HG03064 (cell line): Measurements from ENCODE around the gene RABGGTA.

Experiments
- ATAC-seq: cut with Tn5 transposase; IDR thresholded peaks from one replicate; pipeline ENCODE4 v1.9.1; 2021; ENCODE audit warnings: low read depth; ENCODE audit not compliant: unreplicated experiment

Gene RABGGTA

DNA sequence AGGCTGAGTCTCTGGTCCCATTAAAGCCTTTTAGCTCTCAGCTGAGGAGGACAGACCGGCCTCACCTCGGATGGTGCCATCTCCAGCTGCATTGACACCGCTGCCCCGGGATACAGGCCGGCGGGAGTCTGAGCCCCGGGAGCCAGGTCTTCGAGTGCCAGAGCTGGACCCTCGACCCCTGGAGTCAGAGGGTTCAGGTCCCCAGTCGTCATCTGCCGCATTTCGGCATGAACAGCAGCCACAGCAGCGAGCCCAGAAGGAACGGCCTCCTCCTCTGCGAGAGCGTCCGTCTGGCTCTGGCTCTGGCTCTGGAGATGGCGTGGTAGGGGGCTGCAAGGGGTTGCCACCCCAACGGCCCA is 9.4 kb downstream of the RABGGTA start:
- no peak for ATAC-seq

DNA sequence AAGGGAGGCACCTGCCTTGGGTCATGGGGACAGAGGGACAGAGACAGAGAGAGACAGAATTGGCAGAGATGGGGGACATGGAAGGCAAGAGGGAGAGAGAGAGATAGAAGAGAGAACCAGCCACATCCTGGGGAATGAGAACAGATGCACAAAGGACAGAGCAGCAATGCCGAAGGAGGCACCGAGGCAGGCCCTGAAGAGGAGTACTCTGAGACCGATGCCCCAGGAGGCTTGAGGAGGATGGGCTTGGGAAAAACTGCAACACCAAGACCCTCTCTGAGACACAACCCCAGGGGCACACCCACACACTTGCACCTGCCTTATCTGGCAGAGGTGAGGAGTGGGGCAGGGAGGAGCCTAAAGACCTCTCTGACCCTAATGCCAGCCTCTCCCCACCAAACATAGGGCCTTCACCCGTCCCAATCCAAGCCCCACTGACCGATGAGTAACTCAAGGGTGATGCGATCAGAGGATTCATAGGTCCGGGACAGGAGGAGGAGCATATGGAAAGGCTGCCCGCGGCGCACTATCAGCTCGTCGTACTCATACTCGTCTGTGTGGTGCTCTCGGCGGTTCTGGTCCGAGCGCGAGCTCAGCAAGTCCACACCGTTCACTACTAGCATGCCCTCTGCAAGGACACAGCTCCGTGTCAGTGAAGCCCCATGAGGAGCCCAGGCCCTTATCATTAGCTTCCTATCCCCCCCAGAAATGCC is 10.0 kb downstream of the RABGGTA start:
- ATAC-seq = no peak

DNA sequence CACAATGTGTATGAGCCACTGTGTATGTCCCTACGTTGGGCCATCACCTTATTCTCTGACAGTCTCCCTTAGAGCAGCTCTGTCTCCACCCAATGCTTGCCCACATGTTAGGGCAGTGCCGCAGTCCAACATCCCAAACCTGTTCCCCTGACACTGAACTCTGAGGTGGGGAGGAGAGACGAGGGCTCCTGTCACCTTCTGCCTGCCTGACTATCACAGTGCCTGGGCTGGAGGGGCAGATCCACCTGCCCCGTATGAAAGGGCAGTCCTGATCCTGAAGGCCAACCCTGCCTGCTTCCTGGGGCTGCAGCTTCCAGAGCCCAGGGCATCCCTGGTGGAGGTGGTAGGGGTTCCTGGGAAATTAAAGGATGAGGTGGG is 10.6 kb downstream of the RABGGTA start:
- no peak for ATAC-seq

DNA sequence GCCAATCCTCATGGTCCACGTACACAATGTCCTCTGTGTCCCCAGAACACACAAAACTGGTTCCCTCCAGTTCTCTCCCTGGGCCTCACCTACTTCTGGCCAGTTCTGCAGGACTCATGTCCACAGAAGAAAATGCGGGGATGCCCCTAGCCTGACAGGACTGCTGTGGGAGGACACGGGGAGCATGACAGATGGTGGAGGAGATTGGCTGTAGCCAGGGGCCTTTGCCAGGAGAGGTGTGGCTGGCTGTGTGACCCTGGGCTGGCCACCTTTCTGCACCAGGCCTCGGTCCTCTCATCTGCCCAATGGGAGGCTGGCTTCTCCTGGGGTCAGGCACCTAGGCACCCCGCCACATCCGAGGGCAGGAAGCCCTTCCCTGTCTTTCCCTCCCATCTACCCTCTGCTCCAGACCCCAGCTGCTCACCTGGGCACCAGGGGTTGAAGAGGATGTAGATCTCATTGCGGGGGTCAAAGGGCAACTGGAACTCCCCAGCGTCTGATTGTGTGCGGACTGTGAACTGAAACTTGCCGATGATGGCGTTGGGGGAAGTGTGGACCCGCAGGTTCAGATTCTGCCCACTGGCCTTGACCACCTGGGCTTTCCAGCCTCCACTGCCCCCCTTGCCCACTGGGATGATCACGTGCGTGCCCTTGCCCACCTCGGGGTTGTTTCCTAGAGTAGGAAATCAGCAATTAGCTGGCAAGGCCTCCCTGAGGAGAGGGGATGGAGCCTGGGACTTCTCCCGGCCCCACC is 11.2 kb downstream of the RABGGTA start:
- no peak for ATAC-seq

DNA sequence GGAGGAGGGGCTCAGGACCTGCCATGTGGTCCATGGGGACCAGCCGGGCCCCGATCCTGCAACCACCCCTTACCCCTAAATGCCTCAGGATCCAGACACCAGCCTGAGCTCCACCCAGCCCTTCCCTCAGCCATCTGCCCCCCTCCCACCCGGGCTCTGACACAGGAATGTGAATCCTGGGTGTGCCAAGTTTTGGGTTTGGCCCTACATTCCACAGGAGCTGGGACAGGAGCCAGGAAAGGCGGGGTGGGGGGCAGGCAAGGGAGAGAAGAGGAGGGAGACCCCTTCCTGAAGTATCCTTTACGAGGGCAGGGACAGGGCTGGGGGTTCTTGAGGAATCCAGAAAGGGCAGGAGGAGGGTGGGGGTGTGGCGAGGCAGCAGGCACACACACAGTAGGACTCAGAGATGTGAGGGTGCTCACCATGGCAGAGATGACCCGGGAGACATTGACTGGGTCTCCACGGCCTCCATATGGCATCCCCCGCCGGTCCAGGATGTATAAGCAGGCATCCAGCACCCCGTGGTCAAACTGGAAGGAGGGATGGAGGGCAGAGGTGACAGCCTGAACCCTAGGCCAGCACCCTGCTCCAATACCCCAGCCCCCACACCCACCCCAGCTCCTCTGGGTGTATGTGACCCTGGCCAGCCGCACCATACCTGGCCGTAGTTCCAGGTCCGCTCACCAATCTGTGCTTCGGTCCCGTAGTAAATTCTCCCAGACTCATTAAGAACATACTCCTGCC is 11.9 kb downstream of the RABGGTA start:
- ATAC-seq = no peak

DNA sequence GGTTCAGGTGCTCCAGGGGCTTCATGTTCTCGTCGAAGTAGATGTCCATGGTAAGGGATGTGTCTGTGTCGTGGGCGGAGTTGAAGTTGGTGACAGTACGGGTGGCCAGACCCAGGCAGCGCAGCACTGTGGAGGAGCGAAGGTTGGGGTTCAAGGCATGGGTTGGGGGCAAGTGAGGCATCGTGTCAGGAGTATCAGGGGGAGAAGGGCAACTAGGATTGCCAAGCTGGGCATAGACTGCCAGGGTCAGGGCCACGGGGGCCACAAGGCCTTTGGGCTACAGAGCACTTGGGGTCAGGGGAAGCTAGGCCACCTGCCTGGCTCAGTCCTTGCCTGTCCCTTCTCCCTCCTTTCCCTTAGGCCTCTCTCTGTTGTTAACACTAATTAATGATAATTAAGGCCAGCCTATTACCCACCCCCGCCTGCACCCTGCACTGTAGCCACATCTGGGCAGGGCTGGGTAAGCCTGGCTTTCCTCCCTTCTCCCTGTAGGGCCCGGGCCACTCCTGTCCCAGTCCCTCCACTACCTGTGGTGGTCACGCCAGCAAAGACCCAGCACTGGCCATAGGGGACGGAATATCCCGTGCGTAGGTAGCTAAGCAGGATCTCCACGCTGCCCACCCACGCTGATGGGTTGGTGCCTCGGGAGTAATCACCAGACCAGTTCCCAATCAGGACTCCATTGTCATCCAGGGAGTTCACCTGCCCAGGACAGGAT is 12.7 kb downstream of the RABGGTA start:
- no peak for ATAC-seq

DNA sequence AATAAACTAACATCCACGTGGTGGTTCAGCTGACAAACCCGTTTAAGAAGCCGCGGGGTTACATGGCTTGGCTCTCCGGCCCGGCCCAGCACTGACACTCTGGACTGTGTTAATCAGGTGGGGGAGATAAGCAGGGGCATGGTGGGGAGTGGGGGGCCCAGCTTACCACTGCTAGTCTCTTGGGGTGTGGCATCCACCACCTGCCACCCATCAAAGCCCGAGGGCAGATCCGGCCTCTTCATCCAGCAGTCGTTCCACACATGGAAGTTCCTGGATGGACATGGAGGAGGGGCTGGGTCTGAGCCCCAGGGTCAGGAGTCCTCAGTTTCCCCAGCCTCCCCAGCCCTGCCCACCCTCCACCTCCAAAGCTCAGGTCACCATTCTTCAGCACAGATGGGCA is 13.3 kb downstream of the RABGGTA start:
- ATAC-seq = no peak

DNA sequence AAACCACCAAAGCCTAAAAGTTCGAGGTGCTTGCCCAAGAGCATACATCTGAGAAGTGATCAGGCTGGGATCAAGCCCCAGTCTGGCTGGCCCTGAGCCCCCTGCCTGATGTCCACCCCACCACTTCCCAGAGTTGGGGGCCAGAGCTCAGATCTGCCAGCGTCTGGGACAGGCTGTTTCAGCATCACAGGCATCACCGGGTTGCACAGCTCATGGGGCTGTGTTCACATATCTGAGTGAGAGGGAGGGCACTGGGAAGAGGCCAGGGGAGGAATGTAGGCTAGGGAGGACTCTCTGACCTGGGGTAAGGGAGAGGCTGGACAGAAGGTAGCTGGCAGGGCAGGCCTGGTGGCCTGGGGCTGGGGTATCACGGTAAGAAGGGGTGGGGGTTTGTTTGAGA is 14.4 kb downstream of the RABGGTA start:
- ATAC-seq = no peak

DNA sequence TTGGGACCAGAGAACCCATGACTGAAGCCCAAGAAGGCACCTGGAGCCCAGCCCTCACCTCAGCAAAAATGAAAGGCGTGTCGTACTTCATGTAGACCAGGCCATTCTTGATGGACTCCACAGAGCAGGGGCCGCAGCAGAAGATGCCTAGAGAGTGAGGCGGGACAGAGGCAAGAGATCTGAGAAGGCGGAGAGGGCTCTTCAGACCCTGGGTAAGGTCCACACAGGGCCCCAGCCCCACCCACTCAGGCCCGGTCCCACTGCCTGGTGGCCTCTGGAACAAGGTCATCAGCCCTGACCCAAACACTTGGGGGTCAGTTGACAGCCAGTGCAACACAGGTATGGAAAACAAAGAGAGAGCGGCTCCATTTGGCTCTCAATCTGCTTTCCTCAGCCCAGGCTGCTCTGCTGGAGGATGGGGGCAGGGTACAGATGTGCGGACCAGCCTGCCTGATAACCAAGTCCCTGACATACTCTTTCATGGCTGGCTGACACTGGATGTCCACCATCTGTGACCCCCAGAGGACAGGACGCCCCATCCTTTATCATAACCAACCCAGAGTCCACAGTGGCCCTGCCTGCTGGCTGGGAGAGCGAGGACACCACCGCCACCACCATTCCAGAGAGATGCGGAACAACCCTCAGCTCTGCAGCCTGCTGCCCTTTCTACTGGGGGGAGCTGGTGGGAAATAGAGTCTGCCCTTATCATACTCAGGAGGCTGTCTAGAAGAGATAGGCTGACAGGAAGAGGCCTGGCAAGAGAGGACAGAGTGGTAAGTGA is 15.3 kb downstream of the RABGGTA start:
- ATAC-seq = no peak

DNA sequence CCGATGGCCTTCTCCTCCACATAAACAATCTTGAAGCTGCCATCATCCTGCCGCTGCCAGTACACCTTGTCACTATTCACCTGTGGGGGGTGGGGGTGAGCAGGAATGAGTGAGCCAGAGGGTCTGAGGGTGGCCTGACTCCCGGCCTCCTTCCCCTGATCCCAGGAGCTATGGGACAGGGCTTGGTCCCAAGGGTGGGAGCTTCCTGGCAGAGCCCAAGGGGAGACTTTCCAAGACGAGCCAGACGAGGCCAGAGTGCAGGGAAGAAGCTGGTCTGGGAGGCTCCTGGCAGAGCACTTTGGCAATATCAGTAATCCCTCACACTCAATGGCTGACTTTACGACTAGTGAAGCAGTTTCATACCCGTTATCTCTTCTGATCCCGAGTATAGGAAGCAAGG is 16.0 kb downstream of the RABGGTA start:
- ATAC-seq = no peak

DNA sequence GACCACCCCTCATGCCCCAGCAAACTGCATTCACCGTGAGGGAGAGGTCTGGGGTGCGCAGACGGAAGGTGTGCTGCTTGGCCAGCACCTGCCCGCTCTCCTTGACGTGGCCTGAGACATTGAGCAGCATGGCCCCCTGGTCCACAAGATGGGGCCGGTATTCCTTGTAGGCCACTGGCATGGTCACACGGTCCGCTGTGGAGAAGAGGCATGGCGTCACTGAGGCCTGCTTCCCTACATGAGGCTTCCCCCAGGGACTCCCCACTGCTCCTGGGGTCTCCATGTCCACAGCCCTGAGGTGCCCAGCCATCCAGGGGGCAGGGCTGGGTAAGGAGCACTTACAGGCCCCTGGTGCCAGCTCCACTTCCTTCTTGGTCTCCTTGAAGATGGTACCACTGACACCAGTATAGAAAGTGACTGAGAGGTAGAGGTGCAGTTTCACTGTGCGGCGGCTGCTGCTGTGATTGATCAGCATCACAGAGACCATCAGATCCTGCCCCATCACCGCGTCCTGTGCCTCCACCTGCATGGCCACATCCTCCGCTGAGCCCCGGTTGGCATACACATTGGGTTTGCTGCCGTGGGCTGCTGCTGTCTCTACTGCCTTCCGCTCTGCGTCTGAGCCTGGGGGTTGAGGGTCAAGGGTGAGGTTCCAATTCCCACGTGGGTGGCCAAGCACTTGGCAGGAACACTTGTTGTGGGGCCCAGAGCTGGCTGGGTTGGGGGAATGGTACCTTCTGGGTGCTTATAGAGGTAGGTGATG is 16.6 kb downstream of the RABGGTA start:
- no peak for ATAC-seq

DNA sequence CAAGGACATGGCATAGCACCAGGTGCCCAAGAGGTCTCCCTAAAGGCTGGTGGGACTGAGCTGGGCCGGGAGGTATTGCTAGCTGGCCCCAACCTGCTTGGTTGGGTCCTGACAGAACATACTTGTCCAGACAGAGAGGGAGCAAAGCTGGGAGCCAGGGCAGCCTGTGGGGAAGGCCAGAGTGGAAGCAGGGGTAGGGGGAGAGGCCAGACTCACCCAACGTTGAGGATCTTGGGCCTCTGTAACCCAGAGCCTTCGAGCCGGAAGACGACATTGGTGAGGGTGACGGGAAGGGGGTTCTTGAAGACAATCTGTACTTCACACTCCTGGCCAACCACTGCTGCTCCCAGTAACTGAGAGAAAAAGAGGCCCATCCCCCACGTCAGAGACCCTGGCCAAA is 17.5 kb downstream of the RABGGTA start:
- ATAC-seq = no peak

DNA sequence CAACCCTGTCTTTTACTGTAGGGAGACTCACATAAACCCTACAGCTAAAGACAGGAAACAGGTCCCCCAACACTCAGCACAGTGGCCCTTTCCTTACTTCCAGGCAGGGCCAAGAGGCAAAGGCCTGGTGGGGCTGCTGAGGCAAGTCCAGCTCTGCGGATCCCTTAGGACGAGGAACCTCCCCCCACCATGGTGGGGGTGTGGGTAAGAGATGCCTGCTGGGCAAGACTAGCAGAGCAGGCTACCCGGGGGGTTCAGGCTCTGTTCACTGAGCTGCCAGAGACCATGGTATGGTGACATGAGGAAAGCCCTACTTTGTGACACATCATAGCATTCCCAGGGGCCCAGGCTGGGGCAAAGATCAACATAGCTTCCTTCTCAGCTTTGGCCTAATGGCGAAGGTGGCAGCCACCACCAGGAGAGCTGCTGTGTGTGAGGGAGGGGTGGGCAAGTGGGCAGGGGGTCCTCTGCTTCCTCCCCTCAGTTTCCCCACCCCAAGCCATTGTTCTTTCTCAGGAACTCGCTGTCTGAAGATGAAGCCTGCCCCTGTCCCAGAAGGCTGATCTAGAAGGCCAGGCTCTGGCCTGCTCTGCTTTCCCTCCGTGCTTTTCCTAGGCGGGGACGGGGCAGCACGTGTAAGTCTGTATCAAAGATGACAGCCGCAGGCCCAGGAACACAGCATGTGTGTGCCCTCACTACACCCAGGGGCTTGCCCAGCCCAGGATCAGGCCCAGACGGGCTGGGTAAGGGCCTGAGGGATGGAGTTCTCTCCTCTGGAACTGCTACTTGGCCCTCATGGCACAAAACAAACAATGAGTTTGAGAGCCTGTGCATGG is 18.9 kb downstream of the RABGGTA start:
- ATAC-seq = no peak

DNA sequence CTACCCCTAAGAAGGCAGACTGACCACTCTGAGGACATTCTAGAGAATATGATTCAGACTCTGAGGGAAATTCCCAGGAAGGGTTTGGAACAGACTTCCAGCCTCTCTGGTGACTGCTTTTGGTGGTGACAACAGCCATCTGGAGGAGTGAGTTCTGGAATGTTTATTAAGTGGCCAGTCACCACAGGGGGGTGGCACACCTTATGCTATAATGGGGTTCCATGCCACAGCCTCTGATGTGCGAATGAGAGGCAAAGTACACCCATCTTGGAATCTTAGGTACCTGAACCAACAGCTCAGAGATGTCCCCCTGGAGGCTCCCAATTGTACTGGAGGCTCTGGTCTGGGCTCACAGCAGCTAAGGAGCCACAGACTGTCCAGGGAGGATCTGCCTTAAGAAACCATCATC is 19.5 kb downstream of the RABGGTA start:
- ATAC-seq = no peak

DNA sequence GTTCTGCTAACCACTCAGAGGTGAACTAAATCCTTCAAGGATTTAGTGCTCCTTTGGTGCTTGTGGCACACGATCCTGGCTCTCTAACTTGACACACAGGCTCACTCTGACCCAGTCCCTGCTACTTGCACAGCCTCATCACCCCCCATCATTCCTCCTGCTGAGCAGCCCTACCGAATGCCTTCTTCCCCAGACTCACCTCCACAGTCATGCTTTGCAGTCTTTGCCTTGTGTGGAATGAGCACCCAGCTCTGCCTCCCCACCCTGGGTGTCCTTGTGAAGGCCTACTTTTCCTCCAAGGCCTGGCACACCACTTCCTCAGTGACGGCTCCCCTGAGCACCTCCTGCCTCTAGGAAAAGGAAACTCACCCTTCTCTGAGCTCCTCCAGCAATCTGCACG is 21.0 kb downstream of the RABGGTA start:
- ATAC-seq = no peak

DNA sequence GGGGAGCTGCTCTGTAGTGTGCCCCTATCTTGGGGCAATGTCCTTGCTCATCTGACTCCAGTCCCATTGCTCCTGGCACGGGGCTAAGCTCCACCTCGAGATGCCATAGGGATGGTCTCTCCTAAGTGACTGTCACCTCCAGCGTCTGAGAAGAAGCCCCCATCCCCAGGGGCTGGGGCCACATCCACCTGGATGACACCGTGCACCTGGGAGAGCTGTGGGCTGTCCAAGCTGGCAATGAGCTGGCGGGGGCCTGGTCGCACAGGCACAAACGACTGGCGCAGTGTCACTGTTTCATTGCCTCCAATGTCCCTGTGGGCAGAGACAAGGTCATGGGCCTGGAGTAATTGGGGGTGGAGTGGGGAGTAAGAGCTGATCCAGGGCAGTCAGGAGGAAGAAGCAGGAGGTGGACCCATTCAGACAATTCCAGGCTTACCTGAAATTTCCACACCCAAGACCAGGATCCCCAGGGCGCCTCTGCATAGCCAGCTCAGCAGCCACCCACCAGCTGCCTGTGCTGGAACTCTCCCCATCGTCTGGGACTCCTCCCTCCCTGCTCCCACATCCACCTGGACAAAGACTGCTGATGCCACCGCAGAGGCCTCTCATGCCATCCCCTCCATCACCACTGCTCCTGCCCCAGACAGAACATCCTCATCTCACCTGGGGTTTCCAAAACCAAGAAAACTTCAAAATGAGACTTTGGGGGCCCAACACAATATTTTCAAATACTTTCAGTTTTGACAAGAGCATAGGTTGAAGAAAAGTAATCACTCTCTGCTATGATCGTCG is 22.0 kb downstream of the RABGGTA start:
- ATAC-seq = no peak

DNA sequence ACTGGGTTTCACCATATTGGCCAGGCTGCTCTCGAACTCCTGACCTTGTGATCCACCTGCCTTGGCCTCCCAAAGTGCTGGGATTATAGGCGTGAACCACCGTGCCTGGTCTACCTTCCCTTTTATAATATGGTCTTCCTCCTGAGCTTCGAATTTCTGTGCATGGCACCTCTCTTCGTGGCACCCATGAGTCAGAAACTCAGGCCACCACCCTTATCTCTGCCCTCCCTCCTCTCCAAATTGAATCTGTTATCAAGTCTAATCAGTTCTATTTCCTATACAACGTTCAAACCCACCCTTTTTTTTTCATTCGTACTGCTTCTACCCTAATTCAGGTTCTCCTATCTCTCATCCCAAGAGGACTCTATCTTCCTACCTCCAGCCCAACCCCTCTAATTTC is 24.0 kb downstream of the RABGGTA start:
- ATAC-seq = no peak

DNA sequence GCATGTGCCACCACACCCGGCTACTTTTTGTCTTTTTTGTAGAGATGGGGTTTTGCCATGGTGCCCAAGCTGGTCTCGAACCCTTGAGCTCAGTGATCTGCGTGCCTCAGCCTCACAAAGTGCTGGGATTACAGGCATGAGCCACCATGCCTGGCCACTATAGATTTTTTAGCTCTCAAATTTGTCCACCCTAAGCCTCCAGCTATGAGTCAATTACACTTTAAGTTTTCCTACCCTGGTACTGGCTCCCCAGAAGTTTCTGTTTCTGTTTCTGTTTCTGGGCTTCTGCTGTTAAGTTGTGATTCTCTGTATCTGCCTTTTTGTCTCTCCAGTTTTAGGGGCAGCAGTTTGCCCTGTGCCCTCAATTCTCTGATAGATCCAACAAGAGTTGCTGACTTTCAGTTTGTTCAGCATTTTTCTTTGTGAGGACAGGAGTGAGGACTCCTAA is 24.6 kb downstream of the RABGGTA start:
- no peak for ATAC-seq
